Tibial nerve (tissue), 4 donors: ENCODE measurements around the gene CCS. TPM values are rescaled to one million over a fixed set of nuclear protein-coding genes. Genes with fewer than 3 reads are reported as not detected.

Experiments used
- DNase-seq, 2 donors: peaks; one replicate each; pipeline ENCODE4 v3.0.0-alpha.2; 2019; ENCODE audit warnings: low spot score in 2 of 2
- H3K27ac ChIP-seq, 4 donors: fragments of 200-600 bp; sonication (generic) in 3 of 4; one replicate each; pipeline ENCODE4 v1.5.1; 2017 to 2019; ENCODE audit warnings: mild to moderate bottlenecking in 1 of 4
- H3K27me3 ChIP-seq, 2 donors: fragments of 200-600 bp; sonication (generic) in 1 of 2; one replicate each; pipeline versions ENCODE4 v1.5.1 to v1.6.0; 2017 to 2019
- H3K36me3 ChIP-seq, 3 donors: fragments of 200-600 bp; sonication (generic); one replicate each; pipeline ENCODE4 v1.5.1; 2018 to 2019
- H3K4me1 ChIP-seq, 4 donors: fragments of 200-600 bp; sonication (generic) in 3 of 4; one replicate each; pipeline ENCODE4 v1.5.1; 2017 to 2019
- H3K4me3 ChIP-seq, 4 donors: fragments of 200-600 bp; sonication (generic) in 3 of 4; one replicate each; pipeline ENCODE4 v1.5.1; 2017 to 2019; ENCODE audit warnings: mild to moderate bottlenecking in 1 of 4, moderate library complexity in 1 of 4
- H3K9me3 ChIP-seq, 4 donors: fragments of 200-600 bp; sonication (generic) in 3 of 4; one replicate each; pipeline ENCODE4 v1.5.1; 2017 to 2019
- CTCF ChIP-seq, 5 experiments: fragments of 200-600 bp in 3 of 5; fragments of 450-650 bp in 2 of 5; sonication (generic) in 3 of 5; IDR thresholded peaks; one replicate each; pipeline ENCODE4 v1.5.1; 2016 to 2019; ENCODE audit warnings: antibody characterized with exemption in 5 of 5, mild to moderate bottlenecking in 3 of 5, moderate library complexity in 2 of 5
- EP300 ChIP-seq, 2 donors: sonication (generic); formaldehyde crosslinking; IDR thresholded peaks; one replicate each; pipeline ENCODE4 v1.6.1; 2017; ENCODE audit warnings: antibody characterized with exemption in 2 of 2, mild to moderate bottlenecking in 1 of 2
- POLR2A ChIP-seq, 2 donors: fragments of 450-650 bp; IDR thresholded peaks; one replicate each; pipeline ENCODE4 v1.6.1; 2017; ENCODE audit warnings: antibody characterized with exemption in 2 of 2, mild to moderate bottlenecking in 2 of 2, moderate library complexity in 2 of 2
- WGBS, 2 donors: methylation state at CpG; one replicate each; pipeline ENCODE4 v1.1.5; 2018; 5-methylcytosine and 5-hydroxymethylcytosine counted together
- small RNA-seq: library from RNA; depleted of rRNA; stranded (forward); fragments of <200 nt; gene quantifications from one replicate; pipeline ENCODE3, GENCODE V24; 2016
- total RNA-seq, 4 donors: library from RNA; depleted of rRNA; stranded (reverse); fragments of >200 nt; gene quantifications; one replicate each; pipeline ENCODE4 v1.1.0, GENCODE V29; 2016

Gene CCS
- total RNA-seq, 4 donors from 2014 or later = 33.4 to 54.0 (median 48.6) TPM

GRCh38 chr11:66652651-66653050 lies 59.7 kb downstream of the CCS start:
- Histone ChIP-seq H3K36me3 (peaks cover 0 to 97% (median 3%) of the 10 kb centered on the region in 3 donors), H3K4me1 (peaks cover 0 to 5% (median 1%) of the 10 kb centered on the region in 4 donors), H3K4me3 (no peak overlapping the region), H3K9me3 (no peaks in the 10 kb centered on the region), H3K27me3 (no peaks in the 10 kb centered on the region), H3K27ac (no peak overlapping the region)
- TF ChIP-seq CTCF (IDR thresholded peaks at IDR 0.05) (no peak), EP300 (IDR thresholded peaks at IDR 0.05) (no peak), POLR2A (IDR thresholded peaks at IDR 0.05) (no peak)
- no peak for DNase-seq
- WGBS, 2 donors = 84 to 93% methylated on average over 7 of the region's 7 CpGs

GRCh38 chr11:66653123-66653522 lies 60.1 kb downstream of the CCS start:
- WGBS, 2 donors = 88 to 91% methylated on average over 6 of the region's 6 CpGs
- no peak overlapping the region for H3K4me3 ChIP-seq
- peaks cover 0 to 5% (median 1%) of the 10 kb centered on the region in 4 donors for H3K4me1 ChIP-seq
- H3K27me3 ChIP-seq = no peaks in the 10 kb centered on the region
- H3K27ac ChIP-seq = no peak overlapping the region
- DNase-seq = no peak
- no peaks in the 10 kb centered on the region for H3K9me3 ChIP-seq
- TF ChIP-seq CTCF (IDR thresholded peaks at IDR 0.05) = no peak
- no peak for TF ChIP-seq POLR2A (IDR thresholded peaks at IDR 0.05)
- TF ChIP-seq EP300 (IDR thresholded peaks at IDR 0.05) = no peak
- peaks cover 0 to 97% (median 3%) of the 10 kb centered on the region in 3 donors for H3K36me3 ChIP-seq

Small RNAs within 50 kb of the gene (small RNA-seq; reads per million reads assigned to genes)
- gene RNU4-39P = not detected

Other genes with a start within 250 kb of the CCS start
- 10 to 100 TPM; 27.2 to 44.7 (median 34.8) TPM for gene BRMS1, start 248.1 kb upstream of the CCS start, total RNA-seq
- gene B4GAT1, start 245.6 kb upstream of the CCS start, total RNA-seq = 100 to 1,000 TPM in 1 of 4 donors, 10 to 100 TPM in 3; 53.4 to 105 (median 97.6) TPM
- 1 to 10 TPM; 1.5 to 5.4 (median 2.4) TPM for gene SLC29A2, start 221.4 kb upstream of the CCS start, total RNA-seq
- under 1 TPM in 1 of 4 donors, not detected in 3; 0.42 TPM for gene NPAS4, start 172.2 kb upstream of the CCS start, total RNA-seq
- 10 to 100 TPM; 42.9 to 63.8 (median 53.9) TPM for gene MRPL11, start 154.3 kb upstream of the CCS start, total RNA-seq
- gene PELI3, start 126.3 kb upstream of the CCS start, total RNA-seq = 10 to 100 TPM; 14.4 to 26.4 (median 20.4) TPM
- 10 to 100 TPM; 12.2 to 41.8 (median 25.0) TPM for gene DPP3, start 112.8 kb upstream of the CCS start, total RNA-seq
- gene BBS1, start 82.5 kb upstream of the CCS start, total RNA-seq = 100 to 1,000 TPM in 2 of 4 donors, 10 to 100 TPM in 2; 66.1 to 161 (median 104) TPM
- gene ZDHHC24, start 47.1 kb upstream of the CCS start, total RNA-seq = 10 to 100 TPM; 15.3 to 17.7 (median 16.6) TPM
- under 1 TPM in 1 of 4 donors, not detected in 3; 0.21 TPM for gene ACTN3, start 46.3 kb upstream of the CCS start, total RNA-seq
- 100 to 1,000 TPM; 102 to 322 (median 190) TPM for gene CTSF, start 24.6 kb upstream of the CCS start, total RNA-seq
- 1 to 10 TPM in 1 of 4 donors, under 1 TPM in 2, not detected in 1; 0.21 to 1.1 (median 0.30) TPM for gene CCDC87, start 122 bp upstream of the CCS start, total RNA-seq
- gene RBM14, start 23.4 kb downstream of the CCS start, total RNA-seq = 10 to 100 TPM; 42.4 to 72.6 (median 61.5) TPM
- 10 to 100 TPM; 53.5 to 83.9 (median 57.2) TPM for gene RBM4, start 45.5 kb downstream of the CCS start, total RNA-seq
- 10 to 100 TPM in 3 of 4 donors, 1 to 10 TPM in 1; 7.1 to 15.9 (median 12.2) TPM for gene RBM4B, start 84.7 kb downstream of the CCS start, total RNA-seq
- 10 to 100 TPM in 2 of 4 donors, 1 to 10 TPM in 2; 3.1 to 18.3 (median 8.5) TPM for gene SPTBN2, start 136.0 kb downstream of the CCS start, total RNA-seq